GM12892 (cell line): ENCODE data around the gene PALLD.

Source experiments
- POLR2A ChIP-seq: IDR thresholded peaks from 2 replicates; pipeline ENCODE4 v1.6.1; 2011; ENCODE audit warnings: low read depth, low read length, control low read depth
- POLR2AphosphoS5 ChIP-seq: IDR thresholded peaks from 2 replicates; pipeline ENCODE4 v1.6.1; 2011; ENCODE audit warnings: low read depth, low read length, control low read depth
- TAF1 ChIP-seq: IDR thresholded peaks from 2 replicates; pipeline ENCODE4 v1.6.1; 2011; ENCODE audit warnings: low read depth, mild to moderate bottlenecking, control low read depth, low read length, borderline replicate concordance

- TF ChIP-seq TAF1: no peak
- TF ChIP-seq POLR2AphosphoS5: no peak
- no peak for TF ChIP-seq POLR2A
These were observed 246.3 kb downstream of the PALLD start for GRCh38 chr4:168743131-168743530.
